OCI-LY7 (cell line): ENCODE results near the gene ADARB2.

Source experiments
- CTCF ChIP-seq: fragments of 200-600 bp; sonication (generic); conservative IDR thresholded peaks from 2 replicates; pipeline ENCODE4 v1.5.1; 2014; ENCODE audit warnings: mild to moderate bottlenecking, antibody characterized with exemption, low read length, moderate library complexity, mixed read lengths
- EZH2phosphoT487 ChIP-seq: fragments of 200-600 bp; sonication (generic); IDR thresholded peaks from 2 replicates; pipeline ENCODE4 v1.6.1; 2018; ENCODE audit warnings: low read depth, borderline replicate concordance, mild to moderate bottlenecking, mixed run types, antibody characterized with exemption, low read length, moderate library complexity, mixed read lengths

GRCh38 chr10:1776127-1776662 is 38.9 kb upstream of the ADARB2 start:
- TF ChIP-seq CTCF (no peak), EZH2phosphoT487 (no peak)
